ENCODE measurements around the gene ANKRD55. TPM values are rescaled to one million over a fixed set of nuclear protein-coding genes. Genes with fewer than 3 reads are reported as not detected.
"Not testable (repeated sequence)": the region's sequence is repeated elsewhere in the genome, so short reads cannot be mapped to it uniquely, and the experiment has no call there.

Gene ANKRD55
- total and polyA plus RNA-seq, 8 donors = 0.20 to 0.97 (median 0.67) TPM

DNA sequence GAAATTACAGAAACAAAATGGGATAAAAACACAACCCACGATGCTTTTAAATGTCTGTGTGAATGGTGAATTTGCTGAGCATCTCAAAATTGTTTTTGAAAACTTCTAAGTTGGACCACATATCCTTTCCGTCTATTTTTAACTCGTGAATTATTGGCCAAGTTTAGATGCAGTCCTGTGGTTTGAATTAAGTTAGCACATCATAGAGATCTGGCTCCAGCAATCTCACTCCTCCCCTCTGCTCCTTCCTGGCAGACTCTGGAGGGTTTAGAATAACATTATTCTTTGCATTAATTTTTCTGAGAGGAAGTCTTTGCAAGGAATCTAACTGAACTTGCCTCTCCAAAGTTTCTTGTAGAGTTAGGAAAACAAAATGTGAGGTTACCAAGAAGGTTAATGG lies 14.5 kb upstream of the ANKRD55 start:
- Histone ChIP-seq H3K9me3 (peaks cover 0 to 7% of the 10 kb centered on the region in 2 donors), H3K27ac (peak overlapping the region in 1 of 2 donors; percentile 53), H3K36me3 (no peaks in the 10 kb centered on the region), H3K4me1 (no peaks in the 10 kb centered on the region), H3K4me3 (no peak overlapping the region), H3K27me3 (no peaks in the 10 kb centered on the region)
- peak in 2 of 4 donors; percentile 66 to 79 for DNase-seq
- TF ChIP-seq, protein P1, sequence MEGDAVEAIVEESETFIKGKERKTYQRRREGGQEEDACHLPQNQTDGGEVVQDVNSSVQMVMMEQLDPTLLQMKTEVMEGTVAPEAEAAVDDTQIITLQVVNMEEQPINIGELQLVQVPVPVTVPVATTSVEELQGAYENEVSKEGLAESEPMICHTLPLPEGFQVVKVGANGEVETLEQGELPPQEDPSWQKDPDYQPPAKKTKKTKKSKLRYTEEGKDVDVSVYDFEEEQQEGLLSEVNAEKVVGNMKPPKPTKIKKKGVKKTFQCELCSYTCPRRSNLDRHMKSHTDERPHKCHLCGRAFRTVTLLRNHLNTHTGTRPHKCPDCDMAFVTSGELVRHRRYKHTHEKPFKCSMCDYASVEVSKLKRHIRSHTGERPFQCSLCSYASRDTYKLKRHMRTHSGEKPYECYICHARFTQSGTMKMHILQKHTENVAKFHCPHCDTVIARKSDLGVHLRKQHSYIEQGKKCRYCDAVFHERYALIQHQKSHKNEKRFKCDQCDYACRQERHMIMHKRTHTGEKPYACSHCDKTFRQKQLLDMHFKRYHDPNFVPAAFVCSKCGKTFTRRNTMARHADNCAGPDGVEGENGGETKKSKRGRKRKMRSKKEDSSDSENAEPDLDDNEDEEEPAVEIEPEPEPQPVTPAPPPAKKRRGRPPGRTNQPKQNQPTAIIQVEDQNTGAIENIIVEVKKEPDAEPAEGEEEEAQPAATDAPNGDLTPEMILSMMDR (IDR thresholded peaks at IDR 0.05) = no peak
- intact Hi-C loops (cut with DNase I) = no loop called here
- no peak for ATAC-seq

DNA sequence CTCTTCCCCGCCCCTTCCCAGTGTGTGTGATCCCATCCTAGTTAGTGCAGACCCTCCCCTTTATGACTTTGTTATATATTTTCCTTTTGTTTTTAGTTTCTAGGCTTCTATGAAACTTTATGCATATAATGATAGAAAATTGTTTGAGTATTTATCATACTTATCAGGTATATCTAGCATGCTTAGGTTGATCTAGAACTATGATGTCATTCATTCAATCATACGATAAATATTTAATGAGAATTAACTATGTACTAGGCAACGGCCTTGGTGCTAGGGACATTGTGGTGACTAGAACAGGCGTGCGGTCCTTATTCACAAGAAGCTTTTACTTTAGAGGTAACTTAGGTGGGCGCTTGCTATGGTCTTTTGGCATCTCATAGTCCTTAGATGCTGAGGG lies 13.6 kb upstream of the ANKRD55 start:
- ATAC-seq (no peak), DNase-seq (no peak)
- Histone ChIP-seq H3K4me1 (no peaks in the 10 kb centered on the region), H3K27ac (peak overlapping the region in 1 of 2 donors; percentile 53), H3K27me3 (no peaks in the 10 kb centered on the region), H3K9me3 (peaks cover 0 to 11% of the 10 kb centered on the region in 2 donors), H3K36me3 (no peaks in the 10 kb centered on the region), H3K4me3 (no peak overlapping the region)
- intact Hi-C loops (cut with DNase I) = no loop called here
- TF ChIP-seq, protein P1 (IDR thresholded peaks at IDR 0.05) = no peak

DNA sequence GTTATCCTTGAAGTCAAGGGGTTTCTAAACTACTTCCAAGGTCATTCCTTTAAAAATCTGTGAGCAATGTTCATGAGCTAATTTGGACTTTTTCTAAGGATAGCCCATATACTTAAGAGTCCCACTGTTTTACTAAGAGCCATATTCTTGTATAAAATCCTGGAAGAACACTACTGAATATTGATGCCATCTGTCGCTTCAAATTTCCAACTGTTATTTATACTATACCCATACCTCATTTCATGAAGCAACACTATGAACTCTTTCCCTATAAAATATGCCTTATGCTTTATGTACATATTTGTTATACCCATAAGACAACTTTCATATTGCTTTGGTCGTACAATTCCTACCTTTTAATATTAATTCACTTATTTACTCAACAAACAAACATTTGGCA lies 12.4 kb upstream of the ANKRD55 start:
- DNase-seq (no peak), ATAC-seq (no peak)
- TF ChIP-seq, protein P1 (IDR thresholded peaks at IDR 0.05) = no peak
- no peaks in the 10 kb centered on the region for H3K27me3 ChIP-seq
- no peaks in the 10 kb centered on the region for H3K36me3 ChIP-seq
- H3K4me1 ChIP-seq = no peaks in the 10 kb centered on the region
- peaks cover 0 to 11% of the 10 kb centered on the region in 2 donors for H3K9me3 ChIP-seq
- no peak overlapping the region for H3K27ac ChIP-seq
- intact Hi-C loops (cut with DNase I) = no loop called here
- H3K4me3 ChIP-seq = no peak overlapping the region

DNA sequence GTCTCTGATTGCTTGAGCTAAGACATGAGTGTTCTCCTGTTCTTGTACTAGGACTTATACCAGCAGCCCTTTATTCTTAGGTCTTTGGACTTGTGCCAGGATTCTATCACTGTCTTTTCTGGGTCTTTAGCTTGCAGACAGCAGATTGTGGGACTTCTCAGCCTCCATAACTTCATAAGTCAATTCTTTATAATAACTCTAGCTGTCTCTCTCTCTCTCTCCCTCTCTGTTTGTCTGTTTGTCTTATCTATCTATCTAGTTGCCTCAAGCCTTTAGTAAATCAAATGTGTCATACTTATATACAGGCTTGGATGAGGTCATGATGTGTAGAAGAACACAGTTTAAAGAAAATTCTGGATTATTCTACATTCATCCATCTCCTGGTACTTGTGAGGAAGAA lies 11.5 kb upstream of the ANKRD55 start:
- ATAC-seq (no peak), DNase-seq (no peak)
- intact Hi-C loops (cut with DNase I) = no loop called here
- Histone ChIP-seq H3K36me3 (no peaks in the 10 kb centered on the region), H3K27me3 (no peaks in the 10 kb centered on the region), H3K4me3 (no peak overlapping the region), H3K27ac (no peak overlapping the region), H3K4me1 (no peaks in the 10 kb centered on the region), H3K9me3 (peaks cover 0 to 11% of the 10 kb centered on the region in 2 donors)
- TF ChIP-seq, protein P1 (IDR thresholded peaks at IDR 0.05) = no peak

DNA sequence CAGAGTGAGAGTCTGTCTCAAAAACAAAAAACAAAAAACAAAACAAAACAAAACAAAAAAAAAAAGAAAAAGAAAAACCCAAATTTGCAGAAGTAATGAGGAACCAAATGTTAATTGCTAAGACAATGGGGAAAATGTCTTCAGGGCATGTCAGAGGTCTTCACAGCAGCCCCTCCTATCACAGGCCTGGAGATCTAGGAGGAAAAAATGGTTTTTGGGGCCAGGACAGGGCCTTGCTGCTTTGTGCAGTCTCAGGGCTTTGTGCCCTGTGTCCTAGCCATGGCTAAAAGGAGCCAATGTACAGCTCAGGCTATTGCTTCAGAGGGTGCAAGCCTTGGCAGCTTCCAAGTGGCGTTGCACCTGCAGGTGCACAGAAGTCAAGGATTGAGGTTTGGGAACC lies 9.1 kb upstream of the ANKRD55 start:
- H3K36me3 ChIP-seq; H3K4me1 ChIP-seq; intact Hi-C loops (cut with DNase I); H3K27me3 ChIP-seq; ATAC-seq; H3K4me3 ChIP-seq; H3K9me3 ChIP-seq; H3K27ac ChIP-seq; DNase-seq: not testable (repeated sequence)

DNA sequence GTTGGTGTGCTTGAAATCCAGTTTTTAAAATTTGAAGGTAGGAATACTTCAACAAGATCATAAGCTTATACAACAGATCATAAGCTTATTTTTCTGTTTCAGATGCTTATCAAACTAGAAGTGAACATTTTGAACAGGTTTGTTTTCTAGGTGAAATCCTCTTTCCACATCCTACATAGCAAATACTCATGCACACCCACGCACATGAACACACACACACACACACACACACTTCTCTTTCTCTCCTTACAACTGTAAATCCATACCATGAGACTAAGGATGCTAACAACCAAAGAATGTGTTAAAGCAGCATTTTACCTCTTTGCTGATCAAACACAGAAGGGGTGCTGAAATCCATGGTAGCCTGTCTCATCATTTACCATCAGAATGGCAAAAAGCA lies 592 bp downstream of the ANKRD55 start:
- intact Hi-C loops (cut with DNase I) = no loop called here
- no peaks in the 10 kb centered on the region for H3K9me3 ChIP-seq
- H3K27ac ChIP-seq = no peak overlapping the region
- ATAC-seq (no peak), DNase-seq (no peak)
- H3K4me3 ChIP-seq = no peak overlapping the region
- no peaks in the 10 kb centered on the region for H3K4me1 ChIP-seq
- no peaks in the 10 kb centered on the region for H3K27me3 ChIP-seq
- H3K36me3 ChIP-seq = no peaks in the 10 kb centered on the region
- TF ChIP-seq, protein P1 (IDR thresholded peaks at IDR 0.05) = no peak
